Activated naive CD4-positive, alpha-beta T cell treated with anti-CD3 and anti-CD28 coated beads, Interleukin-2, amount 10 ng/mL, durations not matched to agents 7 days and 5 days (primary cell): ENCODE data around the gene SERTAD1.
"Not testable (repeated sequence)": the region's sequence is repeated elsewhere in the genome, so short reads cannot be mapped to it uniquely, and the experiment has no call there.

Experiments
- CTCF ChIA-PET: fragments of 350-600 bp; sonication (Branson Sonifier 250); formaldehyde crosslinking; loops from one replicate; lab custom pipeline; 2021; ENCODE audit warnings: antibody characterized with exemption; lab: Charles Lee
- DNase-seq: peaks from one replicate; pipeline ENCODE4 v3.0.0-alpha.2; 2020
- H3K27ac Mint-ChIP-seq: one replicate; pipeline ENCODE4 v1.8.0; 2021; ENCODE audit warnings: mild to moderate bottlenecking, moderate library complexity, mixed read lengths
- H3K27me3 Mint-ChIP-seq: one replicate; pipeline ENCODE4 v1.8.0; 2021; ENCODE audit warnings: mild to moderate bottlenecking, mixed read lengths
- H3K36me3 Mint-ChIP-seq: one replicate; pipeline ENCODE4 v1.8.0; 2021; ENCODE audit warnings: mixed read lengths
- H3K4me1 Mint-ChIP-seq: one replicate; pipeline ENCODE4 v1.8.0; 2021; ENCODE audit warnings: mixed read lengths
- H3K4me3 Mint-ChIP-seq: one replicate; pipeline ENCODE4 v1.8.0; 2021; ENCODE audit warnings: mild to moderate bottlenecking, moderate library complexity, mixed read lengths
- H3K9me3 Mint-ChIP-seq: one replicate; pipeline ENCODE4 v1.8.0; 2021; ENCODE audit warnings: mixed read lengths

SERTAD1 gene

GRCh38 chr19:40461669-40462221 lies 36.0 kb upstream of the SERTAD1 start:
- Mint-ChIP-seq H3K27ac (no peak overlapping the region), H3K36me3 (peaks cover 4% of the 10 kb centered on the region), H3K4me3 (no peak overlapping the region), H3K27me3 (peaks cover 10% of the 10 kb centered on the region), H3K4me1 (peaks cover 28% of the 10 kb centered on the region), H3K9me3 (no peaks in the 10 kb centered on the region)
- CTCF ChIA-PET, result no interaction called here
- no peak for DNase-seq

- Mint-ChIP-seq H3K9me3 (no peaks in the 10 kb centered on the region), H3K27me3 (no peaks in the 10 kb centered on the region), H3K27ac (no peak overlapping the region), H3K4me3 (no peak overlapping the region), H3K36me3 (no peaks in the 10 kb centered on the region), H3K4me1 (peaks cover 13% of the 10 kb centered on the region)
- no peak for DNase-seq
- CTCF ChIA-PET, result no interaction called here
Measured at GRCh38 chr19:40460185-40460584, 34.4 kb upstream of the SERTAD1 start.

- CTCF ChIA-PET, result no interaction called here
- Mint-ChIP-seq H3K4me1 (peaks cover 2% of the 10 kb centered on the region), H3K4me3 (no peak overlapping the region), H3K36me3 (no peaks in the 10 kb centered on the region), H3K9me3 (no peaks in the 10 kb centered on the region), H3K27ac (no peak overlapping the region), H3K27me3 (no peaks in the 10 kb centered on the region)
- DNase-seq, result no peak
Measured at GRCh38 chr19:40458597-40458974, 32.8 kb upstream of the SERTAD1 start.

GRCh38 chr19:40457953-40458596 lies 32.3 kb upstream of the SERTAD1 start:
- Mint-ChIP-seq H3K4me1 (peaks cover 2% of the 10 kb centered on the region), H3K27ac (no peak overlapping the region), H3K4me3 (no peak overlapping the region), H3K36me3 (no peaks in the 10 kb centered on the region), H3K27me3 (no peaks in the 10 kb centered on the region), H3K9me3 (no peaks in the 10 kb centered on the region)
- no peak for DNase-seq
- CTCF ChIA-PET, result no interaction called here

- Mint-ChIP-seq H3K4me1 (peaks cover 2% of the 10 kb centered on the region), H3K27me3 (no peaks in the 10 kb centered on the region), H3K4me3 (no peak overlapping the region), H3K27ac (no peak overlapping the region), H3K9me3 (no peaks in the 10 kb centered on the region), H3K36me3 (no peaks in the 10 kb centered on the region)
- no peak for DNase-seq
- CTCF ChIA-PET, result interaction anchor here (5.1 kb wide), 1 partner anchor 7 kb away, joined by 23 read pairs; the partner anchor contains the start of gene BLVRB
Measured at GRCh38 chr19:40457048-40457447, 31.3 kb upstream of the SERTAD1 start.

GRCh38 chr19:40453943-40454342 lies 28.2 kb upstream of the SERTAD1 start:
- not testable (repeated sequence) for H3K4me3 Mint-ChIP-seq, H3K27me3 Mint-ChIP-seq, H3K36me3 Mint-ChIP-seq, H3K9me3 Mint-ChIP-seq, H3K4me1 Mint-ChIP-seq, DNase-seq
- CTCF ChIA-PET, result interaction anchor here (1.5 to 5.1 kb wide), 2 partner anchors 11 to 67 kb away, joined by 4 to 23 read pairs; partner anchors contain the start of gene BLVRB
- peak overlapping the region; percentile 19 for H3K27ac Mint-ChIP-seq

- Mint-ChIP-seq H3K27me3 (no peaks in the 10 kb centered on the region), H3K27ac (no peak overlapping the region), H3K36me3 (no peaks in the 10 kb centered on the region), H3K9me3 (no peaks in the 10 kb centered on the region), H3K4me1 (no peaks in the 10 kb centered on the region), H3K4me3 (no peak overlapping the region)
- no peak for DNase-seq
- CTCF ChIA-PET, result interaction anchor here (0.9 to 5.1 kb wide), 3 partner anchors 11 to 68 kb away, joined by 4 to 23 read pairs (median 4); partner anchors contain the start of gene BLVRB
Measured at GRCh38 chr19:40453151-40453735, 27.5 kb upstream of the SERTAD1 start.

- Mint-ChIP-seq H3K36me3 (no peaks in the 10 kb centered on the region), H3K4me1 (no peaks in the 10 kb centered on the region), H3K27me3 (no peaks in the 10 kb centered on the region), H3K9me3 (no peaks in the 10 kb centered on the region), H3K4me3 (no peak overlapping the region), H3K27ac (no peak overlapping the region)
- DNase-seq, result no peak
- CTCF ChIA-PET, result interaction anchor here (0.7 to 5.1 kb wide), 2 partner anchors 12 to 97 kb away, joined by 4 to 23 read pairs; partner anchors contain the start of gene BLVRB
Measured at GRCh38 chr19:40452016-40452415, 26.2 kb upstream of the SERTAD1 start.

- Mint-ChIP-seq H3K4me3 (no peak overlapping the region), H3K9me3 (no peaks in the 10 kb centered on the region), H3K27ac (no peak overlapping the region), H3K4me1 (peaks cover under 1% of the 10 kb centered on the region), H3K27me3 (peaks cover 4% of the 10 kb centered on the region), H3K36me3 (no peaks in the 10 kb centered on the region)
- DNase-seq, result no peak
- CTCF ChIA-PET, result interaction anchor here (0.9 kb wide), 1 partner anchor 13 kb away, joined by 3 read pairs; no protein-coding TSS in a partner anchor
Measured at GRCh38 chr19:40450664-40451063, 24.9 kb upstream of the SERTAD1 start.

- CTCF ChIA-PET, result interaction anchor here (0.9 kb wide), 1 partner anchor 14 kb away, joined by 3 read pairs; no protein-coding TSS in a partner anchor
- Mint-ChIP-seq H3K27me3 (peaks cover 4% of the 10 kb centered on the region), H3K27ac (no peak overlapping the region), H3K36me3 (no peaks in the 10 kb centered on the region), H3K9me3 (no peaks in the 10 kb centered on the region), H3K4me1 (peaks cover 7% of the 10 kb centered on the region), H3K4me3 (no peak overlapping the region)
- no peak for DNase-seq
Measured at GRCh38 chr19:40449506-40449905, 23.7 kb upstream of the SERTAD1 start.

GRCh38 chr19:40446263-40446784 lies 20.5 kb upstream of the SERTAD1 start:
- CTCF ChIA-PET, result no interaction called here
- H3K27me3 Mint-ChIP-seq, result peaks cover 4% of the 10 kb centered on the region
- H3K4me3 Mint-ChIP-seq, result no peak overlapping the region
- no peak overlapping the region for H3K27ac Mint-ChIP-seq
- H3K9me3 Mint-ChIP-seq, result no peaks in the 10 kb centered on the region
- H3K4me1 Mint-ChIP-seq, result peaks cover 19% of the 10 kb centered on the region
- no peak for DNase-seq
- H3K36me3 Mint-ChIP-seq, result peaks cover 7% of the 10 kb centered on the region

- Mint-ChIP-seq H3K4me3 (peak overlapping the region; percentile 28), H3K4me1 (peaks cover 19% of the 10 kb centered on the region), H3K27ac (no peak overlapping the region), H3K9me3 (no peaks in the 10 kb centered on the region), H3K36me3 (peaks cover 11% of the 10 kb centered on the region), H3K27me3 (peaks cover 4% of the 10 kb centered on the region)
- CTCF ChIA-PET, result no interaction called here
- DNase-seq, result no peak
Measured at GRCh38 chr19:40445780-40446262, 20.0 kb upstream of the SERTAD1 start.

- no peaks in the 10 kb centered on the region for H3K9me3 Mint-ChIP-seq
- peak overlapping the region; percentile 97 for H3K4me3 Mint-ChIP-seq
Measured at GRCh38 chr19:40444825-40445312, 19.1 kb upstream of the SERTAD1 start.

More at GRCh38 chr19:40444825-40445312, 19.1 kb upstream of the SERTAD1 start:
- CTCF ChIA-PET, result no interaction called here
- DNase-seq, result no peak
- Mint-ChIP-seq H3K4me1 (peaks cover 19% of the 10 kb centered on the region), H3K36me3 (peaks cover 18% of the 10 kb centered on the region), H3K27ac (peak overlapping the region; percentile 97), H3K27me3 (peaks cover 4% of the 10 kb centered on the region)
